K562 (cell line): Measurements from ENCODE around the gene RNF123.

Experiments
- LCOR ChIP-seq: sonication (generic); formaldehyde crosslinking; IDR thresholded peaks from 2 replicates; pipeline ENCODE4 v1.8.0; 2022; ENCODE audit warnings: mild to moderate bottlenecking, missing genetic modification reagents
- SAP30 ChIP-seq: fragments of 200-600 bp; sonication (generic); IDR thresholded peaks from 2 replicates; pipeline ENCODE4 v1.6.1; 2012; ENCODE audit warnings: borderline replicate concordance, low read depth, mild to moderate bottlenecking, moderate library complexity, low read length, control low read depth, inconsistent platforms; ENCODE audit not compliant: insufficient read depth, poor library complexity, severe bottlenecking
- ZNF384 ChIP-seq: IDR thresholded peaks from 2 replicates; pipeline ENCODE4 v1.6.1; 2012; ENCODE audit warnings: low read depth, low read length, improper control_type of control experiment

- TF ChIP-seq ZNF384 (no peak), LCOR (CRISPR knock-in tag) (no peak), SAP30 (no peak)
Observed at GRCh38 chr3:49644684-49645083, 44.7 kb upstream of the RNF123 start.
